GM10266 (cell line): ENCODE data around the gene TEX53.

Experiments used
- DNase-seq: peaks from one replicate; pipeline ENCODE4 v3.0.0; 2012; ENCODE audit errors: extremely low spot score
- CTCF ChIP-seq: IDR thresholded peaks from 2 replicates; pipeline ENCODE4 v1.5.1; 2012; ENCODE audit warnings: mild to moderate bottlenecking, low read depth; ENCODE audit not compliant: control insufficient read depth, insufficient read depth; ENCODE audit errors: missing control alignments

TEX53 gene

DNA sequence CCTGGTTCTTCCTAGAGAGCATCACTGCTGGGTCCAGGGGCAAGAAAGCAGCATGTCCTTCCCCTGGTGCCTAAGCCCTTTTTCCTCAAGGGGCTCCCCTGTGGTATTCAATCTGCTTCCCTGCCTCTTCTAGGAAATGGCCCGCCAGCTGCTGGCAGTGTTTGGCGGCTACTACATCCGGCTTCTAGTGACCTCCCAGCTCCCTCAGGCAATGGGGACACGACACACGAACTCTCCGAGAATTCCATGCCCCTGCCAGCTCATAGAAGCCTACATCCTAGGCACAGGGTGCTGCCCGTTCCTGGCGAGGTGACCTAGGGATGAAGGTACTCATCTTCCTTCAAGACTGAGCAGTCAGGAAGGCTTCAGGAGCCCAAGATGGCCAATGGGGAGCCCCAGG lies 14.6 kb downstream of the TEX53 start:
- no peak for DNase-seq
- TF ChIP-seq CTCF, result no peak

GRCh38 chr9:114641967-114642366 lies 15.6 kb downstream of the TEX53 start:
- TF ChIP-seq CTCF, result no peak
- no peak for DNase-seq

DNA sequence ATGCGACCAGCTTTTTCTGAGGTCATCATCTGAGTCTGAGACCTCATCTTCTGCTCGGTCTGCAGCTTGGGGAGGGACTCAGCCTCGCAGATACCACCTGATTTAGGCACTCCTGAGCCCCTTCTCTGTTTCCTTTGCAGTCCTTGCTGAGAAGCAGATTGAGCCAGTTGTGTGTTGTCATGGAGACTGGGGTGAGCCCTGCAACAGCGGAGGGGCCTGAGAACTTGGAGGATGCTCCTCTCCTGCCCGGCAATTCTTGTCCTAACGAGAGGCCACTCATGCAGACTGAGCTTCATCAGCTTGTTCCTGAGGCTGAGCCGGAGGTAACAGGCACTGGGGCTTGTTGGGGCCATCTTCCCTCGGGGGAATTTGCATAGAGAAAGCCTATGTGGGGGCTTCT lies 19.2 kb downstream of the TEX53 start:
- TF ChIP-seq CTCF, result no peak
- no peak for DNase-seq

- TF ChIP-seq CTCF, result no peak
- DNase-seq, result no peak
Observed at GRCh38 chr9:114634387-114634786, 23.2 kb downstream of the TEX53 start.

- TF ChIP-seq CTCF, result no peak
- DNase-seq, result no peak
Observed at GRCh38 chr9:114633438-114634089, 24.0 kb downstream of the TEX53 start.

DNA sequence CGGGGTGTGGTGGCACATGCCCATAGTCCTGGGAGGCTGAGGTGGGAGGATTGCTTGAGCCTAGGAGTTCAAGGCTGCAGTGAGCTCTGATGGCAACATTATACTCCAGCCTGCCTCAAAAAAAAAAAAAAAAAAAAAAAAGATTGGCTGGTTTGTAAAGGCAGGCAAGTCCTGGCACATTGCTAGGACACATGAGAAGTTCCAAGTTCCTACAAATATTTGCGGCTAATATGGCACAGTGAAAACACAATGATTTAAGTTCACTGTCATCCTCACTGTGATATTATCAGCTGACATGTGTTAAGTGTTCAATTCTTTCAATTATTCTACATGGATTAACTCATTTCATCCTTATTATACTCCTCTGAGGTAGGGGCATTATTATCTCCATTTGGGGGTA lies 26.4 kb downstream of the TEX53 start:
- DNase-seq, result no peak
- no peak for TF ChIP-seq CTCF

DNA sequence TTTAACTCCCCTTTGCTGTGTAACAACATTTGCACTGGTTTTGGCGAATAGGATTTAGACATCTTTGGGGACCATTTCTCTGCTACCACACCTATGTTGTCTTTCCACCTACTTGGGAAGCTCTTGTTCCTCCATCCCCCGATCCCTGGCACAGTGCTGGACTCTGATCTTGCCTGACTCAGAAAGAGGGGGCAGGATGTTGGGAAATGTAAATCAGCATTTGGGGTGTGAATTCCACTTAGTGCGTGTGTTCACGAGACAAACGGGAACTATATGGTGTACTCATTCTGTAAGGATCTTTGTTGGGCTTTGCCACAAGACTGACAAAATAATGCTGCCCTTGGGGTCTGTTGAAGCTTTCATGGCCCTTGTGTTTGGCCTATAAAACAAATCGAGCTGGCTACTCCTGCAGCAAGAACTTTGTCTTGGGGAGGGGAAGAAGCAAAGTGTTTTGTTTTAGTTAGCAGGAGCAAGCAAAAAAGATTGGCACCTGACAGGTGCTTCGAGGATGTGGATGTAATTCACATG lies 28.0 kb downstream of the TEX53 start:
- no peak for DNase-seq
- no peak for TF ChIP-seq CTCF
